Panc1 (cell line): ENCODE results near the gene CAPN3. TPM values are rescaled to one million over a fixed set of nuclear protein-coding genes. Genes with fewer than 3 reads are reported as not detected.

Experiments
- ATAC-seq: fragments of 200-7000 bp; cut with Tn5 transposase; 2 replicates; pipeline ENCODE4 v1.9.1; 2020; ENCODE audit warnings: mild to moderate bottlenecking, moderate library complexity
- BruUV-seq: library from RNA; stranded (reverse); fragments of 400-500 nt; replicated peaks from 2 replicates; lab custom pipeline; 2021; lab: Mats Ljungman, UMichigan
- CTCF ChIA-PET: fragments of 300-600 bp; sonication (Branson Sonifier 250); formaldehyde crosslinking; loops from one replicate; lab custom pipeline; 2022; ENCODE audit warnings: antibody characterized with exemption; lab: Charles Lee
- POLR2A ChIA-PET: fragments of 300-600 bp; sonication (Branson Sonifier 250); formaldehyde crosslinking; loops from one replicate; lab custom pipeline; 2022; ENCODE audit warnings: antibody characterized with exemption; lab: Charles Lee
- DNase-seq: peaks from one replicate; pipeline ENCODE4 v3.0.0-alpha.2; 2010; ENCODE audit warnings: low read depth, low spot score
- H3K27ac ChIP-seq: 2 replicates; pipeline ENCODE4 v1.5.1; 2011; ENCODE audit warnings: mild to moderate bottlenecking, low read length, inconsistent platforms
- H3K27me3 ChIP-seq: fragments of 200-500 bp; sonication (Bioruptor generic); 2 replicates; pipeline ENCODE4 v1.6.0; 2014; ENCODE audit warnings: low read length, inconsistent platforms; ENCODE audit not compliant: control insufficient read depth, insufficient read depth
- H3K36me3 ChIP-seq: fragments of 200-500 bp; sonication (Bioruptor generic); 2 replicates; pipeline ENCODE4 v1.5.1; 2014; ENCODE audit warnings: inconsistent platforms, mild to moderate bottlenecking, low read length, moderate library complexity; ENCODE audit not compliant: control insufficient read depth, insufficient read depth
- H3K4me1 ChIP-seq: 2 replicates; pipeline ENCODE4 v1.5.1; 2011; ENCODE audit warnings: inconsistent platforms, mild to moderate bottlenecking, low read length, moderate library complexity; ENCODE audit not compliant: control insufficient read depth, insufficient read depth
- H3K4me3 ChIP-seq, 2 experiments: 2 replicates each; pipeline ENCODE4 v1.5.1; 2011 to 2012; ENCODE audit warnings: low read depth in 2 of 2, low read length in 2 of 2, mild to moderate bottlenecking in 2 of 2, inconsistent platforms in 1 of 2, moderate library complexity in 1 of 2
- H3K9me3 ChIP-seq: fragments of 200-500 bp; sonication (Bioruptor generic); 2 replicates; pipeline ENCODE4 v1.5.1; 2014; ENCODE audit warnings: low read depth, mild to moderate bottlenecking, inconsistent platforms, low read length, moderate library complexity; ENCODE audit not compliant: control insufficient read depth, insufficient read depth
- POLR2AphosphoS5 ChIP-seq: IDR thresholded peaks from 2 replicates; pipeline ENCODE4 v1.6.1; 2012; ENCODE audit warnings: mild to moderate bottlenecking, low read depth, low read length, moderate library complexity
- SIN3A ChIP-seq: IDR thresholded peaks from 2 replicates; pipeline ENCODE4 v1.6.1; 2012; ENCODE audit warnings: low read depth, mild to moderate bottlenecking, low read length, moderate library complexity, borderline replicate concordance; ENCODE audit not compliant: insufficient read depth
- TCF7L2 ChIP-seq: IDR thresholded peaks from 2 replicates; pipeline ENCODE4 v1.6.1; 2011; ENCODE audit warnings: mild to moderate bottlenecking, low read depth, low read length, inconsistent platforms
- in situ Hi-C: cut with HindIII; loops from 2 replicates; pipeline ENCODE4 v1.10.0; 2016; ENCODE audit warnings: low sequenced_read_pairs, low pct_unique_long_range_greater_than_20kb
- intact Hi-C: fragments of 100-400 bp; cut with micrococcal nuclease; formaldehyde crosslinking; loops from one replicate; pipeline ENCODE4 v1.10.0; 2022; ENCODE audit not compliant: unreplicated experiment
- total RNA-seq: library from RNA; stranded (reverse); gene quantifications from one replicate; pipeline ENCODE4 v1.2.1, GENCODE V29; 2021; ENCODE audit not compliant: unreplicated experiment
- TF ChIP-seq, protein P1 (sequence below), 2 experiments: IDR thresholded peaks; 2 replicates each; pipeline ENCODE4 v1.6.1; 2011 to 2012; ENCODE audit warnings: low read depth in 2 of 2, control low read depth in 1 of 2, low read length in 1 of 2, mild to moderate bottlenecking in 1 of 2, moderate library complexity in 1 of 2; ENCODE audit not compliant: insufficient read depth in 1 of 2
- TF ChIP-seq, protein P2 (sequence below): fragments of 450-650 bp; IDR thresholded peaks from 2 replicates; pipeline ENCODE4 v1.5.1; 2017; ENCODE audit warnings: mild to moderate bottlenecking

CAPN3 gene
- total RNA-seq, 1 experiment from 2014 or later: 0.31 TPM

DNA sequence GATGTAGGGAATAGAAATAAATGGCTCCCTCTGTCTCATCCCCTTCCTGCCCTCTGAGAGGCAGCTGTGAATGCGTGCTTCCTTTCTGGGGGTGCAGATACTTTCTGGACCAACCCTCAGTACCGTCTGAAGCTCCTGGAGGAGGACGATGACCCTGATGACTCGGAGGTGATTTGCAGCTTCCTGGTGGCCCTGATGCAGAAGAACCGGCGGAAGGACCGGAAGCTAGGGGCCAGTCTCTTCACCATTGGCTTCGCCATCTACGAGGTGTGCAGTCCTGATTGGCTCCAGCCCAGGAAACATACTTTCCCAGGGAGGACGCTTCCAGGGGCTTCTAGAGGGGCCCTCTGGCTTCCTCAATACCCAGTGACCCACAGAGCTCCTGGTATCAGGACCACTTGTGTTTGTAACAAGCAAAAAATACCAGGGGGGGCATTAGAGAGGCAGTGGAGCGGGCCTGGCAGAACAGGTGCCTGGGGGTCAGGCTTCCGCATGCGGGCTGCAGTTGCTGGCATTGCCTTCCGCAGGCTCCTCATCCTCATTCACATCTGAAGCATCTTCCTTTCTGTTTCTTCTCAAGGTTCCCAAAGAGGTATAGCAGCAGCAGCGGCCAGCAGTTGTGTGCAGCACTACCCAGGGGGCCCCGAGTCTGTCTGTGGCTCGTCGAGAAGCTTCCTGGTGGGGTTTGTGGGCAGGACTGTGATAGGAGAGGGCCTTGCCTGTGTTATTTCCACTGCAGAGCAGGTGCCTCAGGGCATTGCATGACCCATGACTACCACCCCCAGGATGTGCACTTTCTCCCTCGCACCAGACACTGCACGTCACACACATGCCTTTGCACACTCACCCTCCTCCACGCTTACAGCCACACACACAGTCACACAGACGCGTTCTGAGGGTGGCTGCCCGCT is 42.5 kb downstream of the CAPN3 start:
- in situ Hi-C loops (no loop called here), intact Hi-C loops (no loop called here)
- no peaks in the 10 kb centered on the region for H3K36me3 ChIP-seq
- no peaks in the 10 kb centered on the region for H3K27me3 ChIP-seq
- ChIA-PET POLR2A (interaction anchor here (0.6 kb wide), 1 partner anchor 356 kb away, joined by 3 read pairs; no protein-coding TSS in a partner anchor), CTCF (no interaction called here)
- no peak overlapping the region for H3K27ac ChIP-seq
- no peaks in the 10 kb centered on the region for H3K4me1 ChIP-seq
- H3K4me3 ChIP-seq: no peak overlapping the region
- H3K9me3 ChIP-seq: no peaks in the 10 kb centered on the region
- TF ChIP-seq, protein P1, sequence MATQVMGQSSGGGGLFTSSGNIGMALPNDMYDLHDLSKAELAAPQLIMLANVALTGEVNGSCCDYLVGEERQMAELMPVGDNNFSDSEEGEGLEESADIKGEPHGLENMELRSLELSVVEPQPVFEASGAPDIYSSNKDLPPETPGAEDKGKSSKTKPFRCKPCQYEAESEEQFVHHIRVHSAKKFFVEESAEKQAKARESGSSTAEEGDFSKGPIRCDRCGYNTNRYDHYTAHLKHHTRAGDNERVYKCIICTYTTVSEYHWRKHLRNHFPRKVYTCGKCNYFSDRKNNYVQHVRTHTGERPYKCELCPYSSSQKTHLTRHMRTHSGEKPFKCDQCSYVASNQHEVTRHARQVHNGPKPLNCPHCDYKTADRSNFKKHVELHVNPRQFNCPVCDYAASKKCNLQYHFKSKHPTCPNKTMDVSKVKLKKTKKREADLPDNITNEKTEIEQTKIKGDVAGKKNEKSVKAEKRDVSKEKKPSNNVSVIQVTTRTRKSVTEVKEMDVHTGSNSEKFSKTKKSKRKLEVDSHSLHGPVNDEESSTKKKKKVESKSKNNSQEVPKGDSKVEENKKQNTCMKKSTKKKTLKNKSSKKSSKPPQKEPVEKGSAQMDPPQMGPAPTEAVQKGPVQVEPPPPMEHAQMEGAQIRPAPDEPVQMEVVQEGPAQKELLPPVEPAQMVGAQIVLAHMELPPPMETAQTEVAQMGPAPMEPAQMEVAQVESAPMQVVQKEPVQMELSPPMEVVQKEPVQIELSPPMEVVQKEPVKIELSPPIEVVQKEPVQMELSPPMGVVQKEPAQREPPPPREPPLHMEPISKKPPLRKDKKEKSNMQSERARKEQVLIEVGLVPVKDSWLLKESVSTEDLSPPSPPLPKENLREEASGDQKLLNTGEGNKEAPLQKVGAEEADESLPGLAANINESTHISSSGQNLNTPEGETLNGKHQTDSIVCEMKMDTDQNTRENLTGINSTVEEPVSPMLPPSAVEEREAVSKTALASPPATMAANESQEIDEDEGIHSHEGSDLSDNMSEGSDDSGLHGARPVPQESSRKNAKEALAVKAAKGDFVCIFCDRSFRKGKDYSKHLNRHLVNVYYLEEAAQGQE (IDR thresholded peaks at IDR 0.05; ENCODE audit: insufficient read depth in 1 of 2, low read depth in 2 of 2, low read length in 1 of 2): no peak
- TF ChIP-seq POLR2AphosphoS5: no peak
- no peak for TF ChIP-seq TCF7L2
- TF ChIP-seq SIN3A: no peak
- TF ChIP-seq, protein P2, sequence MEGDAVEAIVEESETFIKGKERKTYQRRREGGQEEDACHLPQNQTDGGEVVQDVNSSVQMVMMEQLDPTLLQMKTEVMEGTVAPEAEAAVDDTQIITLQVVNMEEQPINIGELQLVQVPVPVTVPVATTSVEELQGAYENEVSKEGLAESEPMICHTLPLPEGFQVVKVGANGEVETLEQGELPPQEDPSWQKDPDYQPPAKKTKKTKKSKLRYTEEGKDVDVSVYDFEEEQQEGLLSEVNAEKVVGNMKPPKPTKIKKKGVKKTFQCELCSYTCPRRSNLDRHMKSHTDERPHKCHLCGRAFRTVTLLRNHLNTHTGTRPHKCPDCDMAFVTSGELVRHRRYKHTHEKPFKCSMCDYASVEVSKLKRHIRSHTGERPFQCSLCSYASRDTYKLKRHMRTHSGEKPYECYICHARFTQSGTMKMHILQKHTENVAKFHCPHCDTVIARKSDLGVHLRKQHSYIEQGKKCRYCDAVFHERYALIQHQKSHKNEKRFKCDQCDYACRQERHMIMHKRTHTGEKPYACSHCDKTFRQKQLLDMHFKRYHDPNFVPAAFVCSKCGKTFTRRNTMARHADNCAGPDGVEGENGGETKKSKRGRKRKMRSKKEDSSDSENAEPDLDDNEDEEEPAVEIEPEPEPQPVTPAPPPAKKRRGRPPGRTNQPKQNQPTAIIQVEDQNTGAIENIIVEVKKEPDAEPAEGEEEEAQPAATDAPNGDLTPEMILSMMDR: no peak
- no peak for ATAC-seq
- no TSS peak for BruUV-seq
- no peak for DNase-seq

DNA sequence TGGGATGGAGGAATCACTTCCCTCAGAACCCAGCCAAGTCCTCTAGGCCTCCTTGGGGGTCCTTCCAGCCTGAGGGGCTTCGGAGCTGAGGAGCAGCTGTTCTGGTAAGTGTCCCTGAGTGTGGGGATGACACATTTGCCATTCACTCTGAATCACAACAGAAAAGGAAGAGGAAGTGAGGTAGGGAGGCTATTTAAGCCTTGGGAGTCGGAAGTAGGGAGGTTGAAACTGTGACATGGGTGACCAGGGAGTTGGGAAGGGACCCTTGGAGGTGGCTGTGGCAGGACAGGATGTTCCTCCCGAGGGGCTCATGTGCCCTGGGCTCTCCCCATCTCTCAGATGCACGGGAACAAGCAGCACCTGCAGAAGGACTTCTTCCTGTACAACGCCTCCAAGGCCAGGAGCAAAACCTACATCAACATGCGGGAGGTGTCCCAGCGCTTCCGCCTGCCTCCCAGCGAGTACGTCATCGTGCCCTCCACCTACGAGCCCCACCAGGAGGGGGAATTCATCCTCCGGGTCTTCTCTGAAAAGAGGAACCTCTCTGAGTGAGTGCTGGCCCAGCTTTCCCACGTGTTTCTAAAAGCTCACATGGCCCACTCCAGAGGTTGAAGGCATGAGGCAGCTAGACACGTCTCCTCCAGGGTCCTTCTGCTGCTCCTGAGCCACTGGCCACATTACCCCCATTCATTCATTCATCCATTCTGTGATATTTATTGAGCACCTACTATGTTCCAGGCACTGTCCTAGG is 43.3 kb downstream of the CAPN3 start:
- in situ Hi-C loops (no loop called here), intact Hi-C loops (no loop called here)
- ChIA-PET CTCF (no interaction called here), POLR2A (no interaction called here)
- TF ChIP-seq SIN3A: no peak
- TF ChIP-seq POLR2AphosphoS5: no peak
- TF ChIP-seq, protein P1 (IDR thresholded peaks at IDR 0.05; ENCODE audit: insufficient read depth in 1 of 2, low read depth in 2 of 2, low read length in 1 of 2): no peak
- TF ChIP-seq TCF7L2: no peak
- TF ChIP-seq, protein P2: no peak
- Histone ChIP-seq H3K9me3 (no peaks in the 10 kb centered on the region), H3K27me3 (no peaks in the 10 kb centered on the region), H3K36me3 (no peaks in the 10 kb centered on the region), H3K4me1 (no peaks in the 10 kb centered on the region), H3K27ac (no peak overlapping the region), H3K4me3 (no peak overlapping the region)
- no TSS peak for BruUV-seq
- no peak for DNase-seq
- no peak for ATAC-seq
